Panc1 (cell line): ENCODE measurements around the gene SLIT3. TPM values are rescaled to one million over a fixed set of nuclear protein-coding genes. Genes with fewer than 3 reads are reported as not detected.

Experiments used
- ATAC-seq: fragments of 200-7000 bp; cut with Tn5 transposase; 2 replicates; pipeline ENCODE4 v1.9.1; 2020; ENCODE audit warnings: mild to moderate bottlenecking, moderate library complexity
- BruUV-seq: library from RNA; stranded (reverse); fragments of 400-500 nt; replicated peaks from 2 replicates; lab custom pipeline; 2021; lab: Mats Ljungman, UMichigan
- CTCF ChIA-PET: fragments of 300-600 bp; sonication (Branson Sonifier 250); formaldehyde crosslinking; loops from one replicate; lab custom pipeline; 2022; ENCODE audit warnings: antibody characterized with exemption; lab: Charles Lee
- POLR2A ChIA-PET: fragments of 300-600 bp; sonication (Branson Sonifier 250); formaldehyde crosslinking; loops from one replicate; lab custom pipeline; 2022; ENCODE audit warnings: antibody characterized with exemption; lab: Charles Lee
- DNase-seq: peaks from one replicate; pipeline ENCODE4 v3.0.0-alpha.2; 2010; ENCODE audit warnings: low read depth, low spot score
- H3K27ac ChIP-seq: 2 replicates; pipeline ENCODE4 v1.5.1; 2011; ENCODE audit warnings: mild to moderate bottlenecking, low read length, inconsistent platforms
- H3K27me3 ChIP-seq: fragments of 200-500 bp; sonication (Bioruptor generic); 2 replicates; pipeline ENCODE4 v1.6.0; 2014; ENCODE audit warnings: low read length, inconsistent platforms; ENCODE audit not compliant: control insufficient read depth, insufficient read depth
- H3K36me3 ChIP-seq: fragments of 200-500 bp; sonication (Bioruptor generic); 2 replicates; pipeline ENCODE4 v1.5.1; 2014; ENCODE audit warnings: inconsistent platforms, mild to moderate bottlenecking, low read length, moderate library complexity; ENCODE audit not compliant: control insufficient read depth, insufficient read depth
- H3K4me1 ChIP-seq: 2 replicates; pipeline ENCODE4 v1.5.1; 2011; ENCODE audit warnings: inconsistent platforms, mild to moderate bottlenecking, low read length, moderate library complexity; ENCODE audit not compliant: control insufficient read depth, insufficient read depth
- H3K4me3 ChIP-seq, 2 experiments: 2 replicates each; pipeline ENCODE4 v1.5.1; 2011 to 2012; ENCODE audit warnings: low read depth in 2 of 2, low read length in 2 of 2, mild to moderate bottlenecking in 2 of 2, inconsistent platforms in 1 of 2, moderate library complexity in 1 of 2
- H3K9me3 ChIP-seq: fragments of 200-500 bp; sonication (Bioruptor generic); 2 replicates; pipeline ENCODE4 v1.5.1; 2014; ENCODE audit warnings: low read depth, mild to moderate bottlenecking, inconsistent platforms, low read length, moderate library complexity; ENCODE audit not compliant: control insufficient read depth, insufficient read depth
- CTCF ChIP-seq: fragments of 450-650 bp; IDR thresholded peaks from 2 replicates; pipeline ENCODE4 v1.5.1; 2017; ENCODE audit warnings: mild to moderate bottlenecking
- POLR2AphosphoS5 ChIP-seq: IDR thresholded peaks from 2 replicates; pipeline ENCODE4 v1.6.1; 2012; ENCODE audit warnings: mild to moderate bottlenecking, low read depth, low read length, moderate library complexity
- REST ChIP-seq, 2 experiments: IDR thresholded peaks; 2 replicates each; pipeline ENCODE4 v1.6.1; 2011 to 2012; ENCODE audit warnings: low read depth in 2 of 2, control low read depth in 1 of 2, low read length in 1 of 2, mild to moderate bottlenecking in 1 of 2, moderate library complexity in 1 of 2; ENCODE audit not compliant: insufficient read depth in 1 of 2
- SIN3A ChIP-seq: IDR thresholded peaks from 2 replicates; pipeline ENCODE4 v1.6.1; 2012; ENCODE audit warnings: low read depth, mild to moderate bottlenecking, low read length, moderate library complexity, borderline replicate concordance; ENCODE audit not compliant: insufficient read depth
- TCF7L2 ChIP-seq: IDR thresholded peaks from 2 replicates; pipeline ENCODE4 v1.6.1; 2011; ENCODE audit warnings: mild to moderate bottlenecking, low read depth, low read length, inconsistent platforms
- in situ Hi-C: cut with HindIII; loops from 2 replicates; pipeline ENCODE4 v1.10.0; 2016; ENCODE audit warnings: low sequenced_read_pairs, low pct_unique_long_range_greater_than_20kb
- intact Hi-C: fragments of 100-400 bp; cut with micrococcal nuclease; formaldehyde crosslinking; loops from one replicate; pipeline ENCODE4 v1.10.0; 2022; ENCODE audit not compliant: unreplicated experiment
- total RNA-seq: library from RNA; stranded (reverse); gene quantifications from one replicate; pipeline ENCODE4 v1.2.1, GENCODE V29; 2021; ENCODE audit not compliant: unreplicated experiment

Gene SLIT3
- total RNA-seq, 1 experiment from 2014 or later, result 26.4 TPM

GRCh38 chr5:169065400-169065799 lies 235.5 kb downstream of the SLIT3 start:
- H3K27me3 ChIP-seq, result no peaks in the 10 kb centered on the region
- intact Hi-C loops, result no loop called here

GRCh38 chr5:169064093-169064492 lies 236.8 kb downstream of the SLIT3 start:
- POLR2A ChIA-PET, result no interaction called here
- H3K27me3 ChIP-seq, result no peaks in the 10 kb centered on the region
- CTCF ChIA-PET, result no interaction called here
- no peaks in the 10 kb centered on the region for H3K36me3 ChIP-seq
- H3K27ac ChIP-seq, result no peak overlapping the region
- no TSS peak for BruUV-seq
- ATAC-seq (no peak), DNase-seq (no peak)
- no peak overlapping the region for H3K4me3 ChIP-seq
- no peaks in the 10 kb centered on the region for H3K9me3 ChIP-seq
- intact Hi-C loops, result no loop called here
- TF ChIP-seq POLR2AphosphoS5, result no peak
- in situ Hi-C loops, result no loop called here
- no peaks in the 10 kb centered on the region; the same call in none of the 2 replicates for H3K4me1 ChIP-seq

More at GRCh38 chr5:169065400-169065799, 235.5 kb downstream of the SLIT3 start:
- Histone ChIP-seq H3K4me3 (no peak overlapping the region), H3K4me1 (no peaks in the 10 kb centered on the region; the same call in none of the 2 replicates), H3K36me3 (no peaks in the 10 kb centered on the region), H3K9me3 (no peaks in the 10 kb centered on the region), H3K27ac (no peak overlapping the region)
- DNase-seq (no peak), ATAC-seq (no peak)
- no TSS peak for BruUV-seq
- ChIA-PET POLR2A (no interaction called here), CTCF (no interaction called here)
- in situ Hi-C loops, result no loop called here
- TF ChIP-seq POLR2AphosphoS5, result no peak

GRCh38 chr5:169063316-169063953 lies 237.5 kb downstream of the SLIT3 start:
- ChIA-PET CTCF (no interaction called here), POLR2A (no interaction called here)
- Histone ChIP-seq H3K27ac (no peak overlapping the region), H3K36me3 (no peaks in the 10 kb centered on the region), H3K4me3 (no peak overlapping the region), H3K4me1 (no peaks in the 10 kb centered on the region; the same call in none of the 2 replicates), H3K9me3 (no peaks in the 10 kb centered on the region), H3K27me3 (no peaks in the 10 kb centered on the region)
- in situ Hi-C loops, result no loop called here
- no TSS peak for BruUV-seq
- ATAC-seq (no peak), DNase-seq (no peak)
- intact Hi-C loops, result no loop called here
- no peak for TF ChIP-seq TCF7L2
- TF ChIP-seq POLR2AphosphoS5, result no peak
- TF ChIP-seq REST (IDR thresholded peaks at IDR 0.05; ENCODE audit: insufficient read depth in 1 of 2, low read depth in 2 of 2, low read length in 1 of 2), result no peak
- no peak for TF ChIP-seq SIN3A
- no peak for TF ChIP-seq CTCF
